ENCODE measurements around the gene HLCS. TPM values are rescaled to one million over a fixed set of nuclear protein-coding genes. Genes with fewer than 3 reads are reported as not detected.

The HLCS gene
- total RNA-seq, 4 donors from 2014 or later: 20.0 to 75.4 (median 32.8) TPM

- H3K4me3 ChIP-seq: no peak overlapping the region
- H3K9me3 ChIP-seq: no peaks in the 10 kb centered on the region
- DNase-seq: no peak
- no peak for TF ChIP-seq POLR2AphosphoS5 (IDR thresholded peaks at IDR 0.05)
- TF ChIP-seq EP300 (IDR thresholded peaks at IDR 0.05; ENCODE audit: low read depth): no peak
- TF ChIP-seq, protein P1, sequence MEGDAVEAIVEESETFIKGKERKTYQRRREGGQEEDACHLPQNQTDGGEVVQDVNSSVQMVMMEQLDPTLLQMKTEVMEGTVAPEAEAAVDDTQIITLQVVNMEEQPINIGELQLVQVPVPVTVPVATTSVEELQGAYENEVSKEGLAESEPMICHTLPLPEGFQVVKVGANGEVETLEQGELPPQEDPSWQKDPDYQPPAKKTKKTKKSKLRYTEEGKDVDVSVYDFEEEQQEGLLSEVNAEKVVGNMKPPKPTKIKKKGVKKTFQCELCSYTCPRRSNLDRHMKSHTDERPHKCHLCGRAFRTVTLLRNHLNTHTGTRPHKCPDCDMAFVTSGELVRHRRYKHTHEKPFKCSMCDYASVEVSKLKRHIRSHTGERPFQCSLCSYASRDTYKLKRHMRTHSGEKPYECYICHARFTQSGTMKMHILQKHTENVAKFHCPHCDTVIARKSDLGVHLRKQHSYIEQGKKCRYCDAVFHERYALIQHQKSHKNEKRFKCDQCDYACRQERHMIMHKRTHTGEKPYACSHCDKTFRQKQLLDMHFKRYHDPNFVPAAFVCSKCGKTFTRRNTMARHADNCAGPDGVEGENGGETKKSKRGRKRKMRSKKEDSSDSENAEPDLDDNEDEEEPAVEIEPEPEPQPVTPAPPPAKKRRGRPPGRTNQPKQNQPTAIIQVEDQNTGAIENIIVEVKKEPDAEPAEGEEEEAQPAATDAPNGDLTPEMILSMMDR (IDR thresholded peaks at IDR 0.05): no peak
- no peak for TF ChIP-seq POLR2A (IDR thresholded peaks at IDR 0.05)
- H3K27me3 ChIP-seq: no peaks in the 10 kb centered on the region
- peaks cover 0 to under 1% (median 0%) of the 10 kb centered on the region in 4 donors for H3K4me1 ChIP-seq
- no peak overlapping the region for H3K27ac ChIP-seq
- intact Hi-C loops (cut with DNase I; ENCODE audit: low total_unique reads) (no loop called here), in situ Hi-C loops (cut with MboI; ENCODE audit: low pct_ligation_motif_present in 1 of 4, low pct_unique_long_range_greater_than_20kb in 1 of 4, low sequenced_read_pairs in 3 of 4) (no loop called here)
- 84% methylated on average over 3 of the region's 3 CpGs for WGBS, 2 donors (ENCODE audit: low coverage in 1 of 2)
- no peaks in the 10 kb centered on the region for H3K36me3 ChIP-seq
Observed at GRCh38 chr21:36904093-36904666, 62.3 kb downstream of the HLCS start.

GRCh38 chr21:36902793-36903192 is 63.7 kb downstream of the HLCS start:
- H3K4me3 ChIP-seq: no peak overlapping the region
- 65 to 91% methylated on average over 3 to 5 of the region's 5 CpGs for WGBS, 2 donors (ENCODE audit: low coverage in 1 of 2)
- no peaks in the 10 kb centered on the region for H3K27me3 ChIP-seq
- in situ Hi-C loops (cut with MboI; ENCODE audit: low pct_ligation_motif_present in 1 of 4, low pct_unique_long_range_greater_than_20kb in 1 of 4, low sequenced_read_pairs in 3 of 4) (no loop called here), intact Hi-C loops (cut with DNase I; ENCODE audit: low total_unique reads) (no loop called here)
- H3K27ac ChIP-seq: no peak overlapping the region
- no peaks in the 10 kb centered on the region for H3K9me3 ChIP-seq
- DNase-seq: no peak
- no peaks in the 10 kb centered on the region for H3K36me3 ChIP-seq
- no peaks in the 10 kb centered on the region for H3K4me1 ChIP-seq
- TF ChIP-seq EP300 (IDR thresholded peaks at IDR 0.05; ENCODE audit: low read depth): no peak
- TF ChIP-seq, protein P1 (IDR thresholded peaks at IDR 0.05): no peak
- no peak for TF ChIP-seq POLR2AphosphoS5 (IDR thresholded peaks at IDR 0.05)
- TF ChIP-seq POLR2A (IDR thresholded peaks at IDR 0.05): no peak

- TF ChIP-seq POLR2AphosphoS5 (IDR thresholded peaks at IDR 0.05): no peak
- Histone ChIP-seq H3K9me3 (no peaks in the 10 kb centered on the region), H3K4me1 (no peaks in the 10 kb centered on the region), H3K36me3 (no peaks in the 10 kb centered on the region), H3K27me3 (no peaks in the 10 kb centered on the region), H3K4me3 (no peak overlapping the region), H3K27ac (no peak overlapping the region)
- in situ Hi-C loops (cut with MboI; ENCODE audit: low pct_ligation_motif_present in 1 of 4, low pct_unique_long_range_greater_than_20kb in 1 of 4, low sequenced_read_pairs in 3 of 4) (no loop called here), intact Hi-C loops (cut with DNase I; ENCODE audit: low total_unique reads) (no loop called here)
- 89 to 92% methylated on average over 5 to 6 of the region's 8 CpGs for WGBS, 2 donors (ENCODE audit: low coverage in 1 of 2)
- no peak for DNase-seq
Observed at GRCh38 chr21:36902331-36902730, 64.1 kb downstream of the HLCS start.

DNA sequence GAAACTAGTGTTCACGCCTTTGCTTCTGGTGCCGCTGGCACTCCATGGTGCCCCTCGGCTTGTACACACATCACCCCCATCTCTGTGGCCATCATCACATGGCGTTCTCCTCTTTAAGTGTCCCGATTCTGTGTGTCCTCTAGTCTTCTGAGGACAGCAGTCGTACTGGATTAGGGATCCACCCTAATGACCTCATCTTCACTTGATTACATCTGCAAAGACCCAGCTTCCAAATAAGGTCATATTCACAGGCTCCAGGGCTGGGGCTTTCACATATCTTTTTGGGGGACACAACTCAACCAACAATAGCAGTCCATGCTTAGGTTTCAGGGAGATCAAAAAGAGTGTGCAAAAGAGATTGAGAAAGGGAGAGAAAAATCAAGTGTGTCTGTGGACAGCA is 64.9 kb downstream of the HLCS start:
- no peak for TF ChIP-seq POLR2A (IDR thresholded peaks at IDR 0.05)
- TF ChIP-seq EP300 (IDR thresholded peaks at IDR 0.05; ENCODE audit: low read depth): no peak
- TF ChIP-seq POLR2AphosphoS5 (IDR thresholded peaks at IDR 0.05): no peak
- intact Hi-C loops (cut with DNase I; ENCODE audit: low total_unique reads) (no loop called here), in situ Hi-C loops (cut with MboI; ENCODE audit: low pct_ligation_motif_present in 1 of 4, low pct_unique_long_range_greater_than_20kb in 1 of 4, low sequenced_read_pairs in 3 of 4) (no loop called here)
- Histone ChIP-seq H3K27ac (no peak overlapping the region), H3K4me1 (no peaks in the 10 kb centered on the region), H3K9me3 (no peaks in the 10 kb centered on the region), H3K27me3 (no peaks in the 10 kb centered on the region), H3K36me3 (no peaks in the 10 kb centered on the region), H3K4me3 (no peak overlapping the region)
- DNase-seq: no peak
- 91 to 98% methylated on average over 6 of the region's 6 CpGs for WGBS, 2 donors (ENCODE audit: low coverage in 1 of 2)

GRCh38 chr21:36893581-36893980 is 72.9 kb downstream of the HLCS start:
- WGBS, 2 donors (ENCODE audit: low coverage in 1 of 2): 94 to 95% methylated on average over 6 to 11 of the region's 11 CpGs
- TF ChIP-seq POLR2AphosphoS5 (IDR thresholded peaks at IDR 0.05) (no peak), POLR2A (IDR thresholded peaks at IDR 0.05) (no peak)
- TF ChIP-seq, protein P1 (IDR thresholded peaks at IDR 0.05): no peak
- Histone ChIP-seq H3K4me1 (no peaks in the 10 kb centered on the region), H3K27me3 (no peaks in the 10 kb centered on the region), H3K4me3 (no peak overlapping the region), H3K27ac (no peak overlapping the region), H3K36me3 (peaks cover 0 to 15% (median 0%) of the 10 kb centered on the region in 4 donors), H3K9me3 (no peaks in the 10 kb centered on the region)
- no peak for DNase-seq
- intact Hi-C loops (cut with DNase I; ENCODE audit: low total_unique reads): no loop called here
- in situ Hi-C loops (cut with MboI; ENCODE audit: low pct_ligation_motif_present in 1 of 4, low pct_unique_long_range_greater_than_20kb in 1 of 4, low sequenced_read_pairs in 3 of 4): no loop called here
